Stimulated activated CD8-positive, alpha-beta memory T cell treated with anti-CD3 and anti-CD28 coated beads, Interleukin-4, amount 100 ng/mL, for 48 hours (primary cell): ENCODE results near the gene TPSG1.
A peak's percentile ranks its signal among the peaks of the same experiment; 100 is the strongest.
"Not testable (repeated sequence)": the region's sequence is repeated elsewhere in the genome, so short reads cannot be mapped to it uniquely, and the experiment has no call there.

Source experiments
- DNase-seq: peaks from one replicate; pipeline ENCODE4 v3.0.0-alpha.2; 2020

Gene TPSG1

DNA sequence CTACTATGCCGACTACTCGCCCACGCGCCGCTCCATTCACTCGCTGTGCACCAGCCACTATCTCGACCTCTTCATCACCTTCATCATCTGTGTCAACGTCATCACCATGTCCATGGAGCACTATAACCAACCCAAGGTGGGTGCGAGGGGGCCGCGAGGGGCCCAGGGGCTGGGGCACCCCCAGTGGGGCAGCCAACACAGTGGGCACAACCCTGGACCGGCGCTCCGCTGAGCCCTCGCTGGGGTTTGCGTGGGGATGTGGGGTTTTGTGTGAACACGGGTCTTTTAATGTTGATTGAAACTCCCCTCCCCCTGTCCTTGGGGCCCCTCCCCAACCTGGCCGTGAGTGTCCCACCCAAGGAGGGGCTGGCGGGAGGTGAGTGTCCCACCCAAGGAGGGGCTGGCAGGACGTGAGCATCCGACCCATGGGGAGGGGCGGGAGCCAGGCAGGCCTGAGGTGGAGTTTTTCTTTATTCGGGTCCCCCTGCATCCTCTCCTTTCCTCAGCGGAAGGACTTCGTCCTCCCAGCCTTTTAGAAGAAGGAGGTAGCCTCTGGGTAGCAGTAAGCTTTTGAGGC, 11.2 kb downstream of the TPSG1 start:
- DNase-seq: no peak

DNA sequence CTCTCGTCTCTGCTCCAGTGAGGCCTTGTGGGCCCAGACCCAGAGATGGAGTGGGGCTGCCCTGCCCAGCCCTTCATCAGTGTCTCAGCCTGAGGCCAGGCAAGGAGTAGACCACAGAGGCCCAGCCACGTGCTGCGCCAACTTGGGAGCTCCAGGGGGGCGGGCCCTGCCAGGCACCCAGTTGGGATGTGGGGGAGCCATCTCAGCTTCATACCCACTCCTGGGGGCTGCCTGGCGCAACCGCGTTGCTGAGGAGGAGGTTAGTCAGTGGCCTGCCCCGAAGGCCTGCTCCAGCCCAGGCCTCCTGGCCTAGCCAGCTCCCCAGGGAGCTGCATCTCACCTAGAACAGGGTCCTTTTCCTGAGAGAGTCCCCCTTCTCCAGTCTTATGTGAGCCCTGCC, 11.8 kb downstream of the TPSG1 start:
- DNase-seq: no peak

DNA sequence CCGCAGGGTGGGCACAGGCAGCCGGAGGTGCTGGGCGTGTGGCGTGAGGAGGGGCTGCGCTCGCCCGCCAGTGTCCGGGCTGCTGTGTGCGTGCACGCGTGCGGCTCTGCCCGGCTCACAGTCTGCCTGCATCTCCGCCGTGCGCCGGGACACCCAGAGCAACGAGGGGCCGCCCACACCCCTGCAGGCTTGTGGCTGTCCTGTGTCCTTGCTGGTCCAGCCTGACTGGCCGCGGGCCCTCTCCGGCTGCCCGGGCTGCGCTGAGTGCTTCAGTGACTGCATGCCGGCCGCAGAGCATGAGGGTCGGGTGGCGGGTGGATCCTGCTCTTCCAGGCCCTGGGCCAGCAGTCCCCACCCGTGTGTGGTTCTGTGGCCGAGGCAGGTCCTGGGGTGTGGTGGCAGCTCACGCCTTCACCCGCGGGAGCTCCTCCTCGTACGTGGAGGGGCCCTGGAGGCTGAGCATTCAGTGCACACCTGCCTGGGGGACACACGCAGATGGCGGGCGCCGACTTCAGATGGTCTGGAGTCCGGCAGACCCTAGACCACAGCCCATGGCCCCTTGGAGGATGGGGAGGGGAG, 12.4 kb downstream of the TPSG1 start:
- no peak for DNase-seq

DNA sequence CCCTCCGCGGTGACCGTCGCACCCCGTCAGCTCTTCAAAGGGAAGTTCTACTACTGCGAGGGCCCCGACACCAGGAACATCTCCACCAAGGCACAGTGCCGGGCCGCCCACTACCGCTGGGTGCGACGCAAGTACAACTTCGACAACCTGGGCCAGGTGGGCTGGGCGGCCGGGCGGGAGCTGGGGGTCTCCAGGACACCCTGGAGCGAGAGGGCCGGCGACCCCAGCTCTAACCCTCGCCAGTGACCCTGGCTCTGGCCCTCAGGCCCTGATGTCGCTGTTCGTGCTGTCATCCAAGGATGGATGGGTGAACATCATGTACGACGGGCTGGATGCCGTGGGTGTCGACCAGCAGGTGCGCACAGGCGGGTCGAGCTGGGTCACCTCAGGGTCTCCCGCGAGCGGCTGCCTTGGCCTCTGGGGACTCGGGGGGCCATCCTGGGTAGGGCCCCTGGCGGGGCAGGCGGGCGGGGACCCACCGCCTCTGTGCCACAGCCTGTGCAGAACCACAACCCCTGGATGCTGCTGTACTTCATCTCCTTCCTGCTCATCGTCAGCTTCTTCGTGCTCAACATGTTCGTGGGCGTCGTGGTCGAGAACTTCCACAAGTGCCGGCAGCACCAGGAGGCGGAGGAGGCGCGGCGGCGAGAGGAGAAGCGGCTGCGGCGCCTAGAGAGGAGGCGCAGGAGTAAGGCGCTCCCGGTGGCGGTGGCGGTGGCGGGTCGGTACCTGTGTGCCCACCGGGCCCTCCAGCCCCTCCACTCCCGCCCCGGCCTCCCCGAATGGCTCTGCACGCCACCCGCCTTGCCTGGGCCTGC, 13.4 kb downstream of the TPSG1 start:
- DNase-seq: no peak

DNA sequence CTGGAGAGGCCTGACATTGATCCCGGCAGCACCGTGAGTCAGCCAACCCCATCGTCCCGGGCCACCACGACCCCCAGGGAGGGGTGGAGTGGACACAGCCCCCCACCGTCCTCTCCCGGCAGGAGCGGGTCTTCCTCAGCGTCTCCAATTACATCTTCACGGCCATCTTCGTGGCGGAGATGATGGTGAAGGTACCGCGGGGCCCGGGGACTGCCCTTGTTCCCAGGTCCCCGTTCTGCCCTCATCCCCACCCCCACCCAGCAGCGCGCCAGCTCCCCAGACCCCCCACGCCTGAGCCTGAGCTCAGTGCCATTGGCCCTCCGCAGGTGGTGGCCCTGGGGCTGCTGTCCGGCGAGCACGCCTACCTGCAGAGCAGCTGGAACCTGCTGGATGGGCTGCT, 14.6 kb downstream of the TPSG1 start:
- DNase-seq: no peak

DNA sequence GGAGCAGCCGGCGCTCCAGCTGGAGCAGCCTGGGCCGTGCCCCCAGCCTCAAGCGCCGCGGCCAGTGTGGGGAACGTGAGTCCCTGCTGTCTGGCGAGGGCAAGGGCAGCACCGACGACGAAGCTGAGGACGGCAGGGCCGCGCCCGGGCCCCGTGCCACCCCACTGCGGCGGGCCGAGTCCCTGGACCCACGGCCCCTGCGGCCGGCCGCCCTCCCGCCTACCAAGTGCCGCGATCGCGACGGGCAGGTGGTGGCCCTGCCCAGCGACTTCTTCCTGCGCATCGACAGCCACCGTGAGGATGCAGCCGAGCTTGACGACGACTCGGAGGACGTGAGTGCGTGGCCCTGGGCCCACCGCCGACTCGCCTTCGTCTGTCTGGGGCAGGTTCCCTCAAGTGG, 16.0 kb downstream of the TPSG1 start:
- no peak for DNase-seq

DNA sequence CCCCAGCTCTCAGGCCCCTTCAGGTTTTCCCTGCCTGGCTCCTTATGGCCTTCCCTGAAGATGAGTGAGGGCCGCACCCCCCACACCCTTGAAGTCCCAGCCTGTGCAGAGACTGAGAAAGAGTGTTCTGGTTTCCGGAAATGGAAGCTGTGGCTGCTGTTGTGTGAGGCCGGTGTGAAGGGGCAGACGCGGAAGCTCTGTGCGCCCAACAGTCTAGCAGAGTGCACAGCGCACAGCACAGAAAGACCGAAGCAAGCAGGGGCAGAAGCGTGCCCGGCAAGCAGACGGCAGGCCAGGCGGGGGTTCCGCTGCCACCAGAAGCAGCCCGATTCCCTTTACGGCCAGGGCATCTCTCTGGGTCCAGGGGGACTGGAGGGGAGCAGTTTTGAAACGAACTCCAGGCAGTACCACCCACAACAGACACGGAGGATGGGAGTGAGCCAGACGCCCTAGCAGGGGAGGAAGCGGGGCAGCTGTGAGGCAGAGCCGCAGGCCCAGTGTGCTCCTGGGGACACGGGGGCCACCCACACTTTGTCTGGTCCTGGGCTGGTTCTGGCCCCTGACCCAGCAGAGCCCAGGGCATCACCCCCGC, 16.7 kb downstream of the TPSG1 start:
- DNase-seq: no peak

DNA sequence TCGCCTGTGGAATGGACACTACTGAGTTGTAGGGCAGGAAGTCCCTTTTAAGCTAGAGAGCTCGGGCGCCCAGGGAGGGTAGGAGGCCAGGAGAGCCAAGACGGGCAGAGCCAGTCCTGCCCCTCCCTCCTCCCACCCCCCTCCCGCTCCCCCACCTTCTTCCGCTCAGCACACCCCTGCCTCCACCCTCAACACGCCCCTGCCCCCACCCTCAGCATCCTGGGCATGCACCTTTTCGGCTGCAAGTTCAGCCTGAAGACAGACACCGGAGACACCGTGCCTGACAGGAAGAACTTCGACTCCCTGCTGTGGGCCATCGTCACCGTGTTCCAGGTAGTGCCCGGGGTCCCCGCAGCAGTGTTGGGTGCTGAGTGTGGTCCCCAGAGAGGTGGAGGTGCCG, 18.3 kb downstream of the TPSG1 start:
- DNase-seq: no peak

DNA sequence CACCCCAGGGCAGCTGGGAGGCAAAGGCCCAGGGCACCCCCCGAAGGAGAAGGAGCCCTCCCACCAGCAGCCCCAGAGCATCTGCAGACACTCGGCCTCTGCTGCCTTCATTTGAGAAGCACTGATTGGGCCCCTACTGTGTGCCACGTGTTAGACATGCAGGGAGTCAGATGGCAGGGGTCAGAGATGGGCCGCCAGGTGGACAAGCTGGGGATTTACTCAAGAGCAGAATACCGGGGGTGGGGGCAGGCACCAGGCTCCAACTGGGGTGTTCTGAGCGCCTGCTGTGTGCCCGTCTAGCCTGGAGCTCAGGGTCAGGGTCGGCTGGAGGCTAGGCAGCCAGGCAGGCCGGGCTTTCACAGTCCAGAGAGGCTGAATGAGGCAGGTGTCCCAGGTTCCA, 18.7 kb downstream of the TPSG1 start:
- DNase-seq: no peak

DNA sequence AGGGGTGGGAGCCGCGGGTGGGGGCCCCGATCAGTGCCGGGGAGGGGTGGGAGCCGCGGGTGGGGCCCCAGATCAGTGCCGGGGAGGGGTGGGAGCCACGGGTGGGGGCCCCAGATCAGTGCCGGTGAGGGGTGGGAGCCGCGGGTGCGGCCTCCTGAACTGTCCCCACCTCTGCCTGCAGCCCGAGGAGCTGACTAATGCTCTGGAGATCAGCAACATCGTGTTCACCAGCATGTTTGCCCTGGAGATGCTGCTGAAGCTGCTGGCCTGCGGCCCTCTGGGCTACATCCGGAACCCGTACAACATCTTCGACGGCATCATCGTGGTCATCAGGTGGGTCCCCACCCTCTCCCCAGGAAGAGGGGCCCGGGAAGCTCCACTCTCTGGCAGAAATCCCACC, 20.1 kb downstream of the TPSG1 start:
- DNase-seq: no peak

DNA sequence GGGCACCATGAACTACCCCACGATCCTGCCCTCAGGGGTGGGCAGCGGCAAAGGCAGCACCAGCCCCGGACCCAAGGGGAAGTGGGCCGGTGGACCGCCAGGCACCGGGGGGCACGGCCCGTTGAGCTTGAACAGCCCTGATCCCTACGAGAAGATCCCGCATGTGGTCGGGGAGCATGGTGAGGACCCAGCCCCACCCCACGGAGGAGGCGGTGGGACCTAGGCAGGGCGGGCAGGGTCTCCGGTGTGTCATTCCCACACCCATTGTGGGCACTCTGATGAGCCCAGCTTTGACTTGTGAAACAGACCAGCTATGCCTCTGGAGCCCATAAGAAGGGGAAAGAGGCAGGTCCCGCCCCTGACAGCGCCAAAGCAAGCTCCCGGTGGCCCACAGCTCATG, 22.8 kb downstream of the TPSG1 start:
- DNase-seq: no peak

DNA sequence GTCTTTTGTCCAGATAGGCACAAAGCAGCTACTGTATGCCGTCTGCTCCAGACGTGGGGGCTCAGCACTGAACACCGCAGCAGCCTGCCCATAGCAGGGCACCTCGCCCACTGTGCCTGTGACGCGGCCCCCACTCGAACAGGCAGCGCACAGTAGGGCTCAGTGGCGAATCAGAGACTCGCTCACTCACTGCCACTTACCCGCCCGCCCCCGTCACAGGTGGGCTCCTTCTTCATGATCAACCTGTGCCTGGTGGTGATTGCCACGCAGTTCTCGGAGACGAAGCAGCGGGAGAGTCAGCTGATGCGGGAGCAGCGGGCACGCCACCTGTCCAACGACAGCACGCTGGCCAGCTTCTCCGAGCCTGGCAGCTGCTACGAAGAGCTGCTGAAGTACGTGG, 23.6 kb downstream of the TPSG1 start:
- no peak for DNase-seq

DNA sequence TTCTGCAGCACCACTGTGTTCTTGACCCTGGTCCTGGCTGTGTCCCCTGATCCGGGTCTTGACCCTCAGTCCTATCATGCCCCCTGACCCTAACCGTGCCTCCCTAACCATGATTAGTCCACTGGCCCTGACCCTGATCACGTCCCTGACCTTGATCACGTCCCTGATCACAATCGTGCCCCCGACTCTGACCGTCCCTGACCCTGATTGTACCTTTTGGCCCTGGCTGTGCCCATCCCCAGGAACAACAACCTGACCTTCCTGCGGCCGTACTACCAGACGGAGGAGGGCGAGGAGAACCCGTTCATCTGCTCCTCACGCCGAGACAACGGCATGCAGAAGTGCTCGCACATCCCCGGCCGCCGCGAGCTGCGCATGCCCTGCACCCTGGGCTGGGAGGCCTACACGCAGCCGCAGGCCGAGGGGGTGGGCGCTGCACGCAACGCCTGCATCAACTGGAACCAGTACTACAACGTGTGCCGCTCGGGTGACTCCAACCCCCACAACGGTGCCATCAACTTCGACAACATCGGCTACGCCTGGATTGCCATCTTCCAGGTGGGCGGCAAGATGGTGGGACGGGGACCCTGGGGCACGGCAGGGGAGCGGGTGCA, 24.9 kb downstream of the TPSG1 start:
- DNase-seq: no peak

DNA sequence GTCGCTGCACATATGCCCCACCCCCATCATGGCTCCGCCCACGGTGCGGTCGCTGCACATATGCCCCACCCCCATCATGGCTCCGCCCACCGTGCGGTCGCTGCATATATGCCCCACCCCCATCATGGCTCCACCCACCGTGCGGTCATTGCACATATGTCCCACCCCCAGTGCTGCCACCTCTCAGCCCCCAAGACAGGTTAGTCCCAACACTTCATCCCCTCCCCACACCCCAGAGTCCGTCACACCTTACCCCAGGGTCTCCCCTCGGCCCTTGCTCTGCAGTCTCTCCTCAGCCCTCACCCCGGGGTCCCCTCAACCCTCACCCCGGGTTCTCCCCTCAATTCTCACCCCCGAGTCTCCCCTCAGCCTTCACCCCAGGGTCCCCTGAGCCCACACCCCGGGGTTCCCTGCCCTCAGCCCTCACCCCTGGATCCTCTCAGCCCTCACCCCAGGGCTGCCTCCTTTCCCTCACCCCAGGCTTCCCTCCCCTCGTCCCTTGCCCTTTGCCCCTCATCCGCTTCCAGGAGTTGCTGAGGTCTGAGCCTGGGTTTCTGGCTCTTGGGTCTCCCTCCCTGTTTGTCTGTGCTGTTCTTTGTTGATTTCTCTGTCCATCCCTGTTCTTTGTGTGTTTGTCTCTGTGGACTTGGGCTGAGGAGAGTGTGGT, 25.6 kb downstream of the TPSG1 start:
- DNase-seq: no peak

DNA sequence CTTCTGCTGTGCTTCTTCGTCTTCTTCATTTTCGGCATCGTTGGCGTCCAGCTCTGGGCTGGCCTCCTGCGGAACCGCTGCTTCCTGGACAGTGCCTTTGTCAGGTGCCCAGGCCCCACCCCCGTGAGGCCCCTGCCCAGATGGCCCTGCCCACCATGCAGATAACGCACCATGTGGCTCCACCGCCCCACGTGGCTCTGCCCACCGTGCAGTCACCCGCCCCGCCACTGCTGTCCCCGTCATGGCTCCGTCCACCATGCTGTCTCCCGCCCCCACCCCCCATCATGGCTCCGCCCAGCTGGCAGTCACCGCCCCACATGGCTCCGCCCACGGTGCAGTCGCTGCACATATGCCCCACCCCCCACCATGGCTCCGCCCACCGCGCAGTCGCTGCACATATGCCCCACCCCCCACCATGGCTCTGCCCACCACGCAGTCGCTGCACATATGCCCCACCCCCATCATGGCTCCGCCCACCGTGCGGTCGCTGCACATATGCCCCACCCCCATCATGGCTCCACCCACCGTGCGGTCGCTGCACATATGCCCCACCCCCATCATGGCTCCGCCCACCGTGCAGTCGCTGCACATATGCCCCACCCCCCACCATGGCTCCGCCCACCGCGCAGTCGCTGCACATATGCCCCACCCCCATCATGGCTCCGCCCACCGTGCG, 26.3 kb downstream of the TPSG1 start:
- DNase-seq: not testable (repeated sequence)

DNA sequence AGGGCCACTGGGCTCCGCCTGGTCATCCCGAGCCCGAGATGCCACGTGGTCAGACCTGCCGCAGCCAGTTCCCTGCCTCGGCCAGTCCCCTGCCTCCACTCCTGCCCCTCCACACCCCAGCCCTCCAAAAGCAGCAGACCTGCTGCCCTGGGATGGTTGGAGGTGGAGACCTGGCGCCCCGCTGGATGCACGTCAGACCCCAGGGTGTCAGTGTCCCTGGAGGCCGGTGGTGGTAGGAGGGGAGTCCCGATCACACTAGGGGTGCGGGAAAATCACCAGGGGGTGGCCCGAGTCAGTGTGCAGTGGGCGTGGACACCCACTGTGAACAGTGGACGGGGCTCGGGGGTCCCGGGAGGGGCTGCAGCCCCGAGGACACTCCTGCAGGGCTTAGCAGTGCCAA, 26.9 kb downstream of the TPSG1 start:
- DNase-seq: no peak

DNA sequence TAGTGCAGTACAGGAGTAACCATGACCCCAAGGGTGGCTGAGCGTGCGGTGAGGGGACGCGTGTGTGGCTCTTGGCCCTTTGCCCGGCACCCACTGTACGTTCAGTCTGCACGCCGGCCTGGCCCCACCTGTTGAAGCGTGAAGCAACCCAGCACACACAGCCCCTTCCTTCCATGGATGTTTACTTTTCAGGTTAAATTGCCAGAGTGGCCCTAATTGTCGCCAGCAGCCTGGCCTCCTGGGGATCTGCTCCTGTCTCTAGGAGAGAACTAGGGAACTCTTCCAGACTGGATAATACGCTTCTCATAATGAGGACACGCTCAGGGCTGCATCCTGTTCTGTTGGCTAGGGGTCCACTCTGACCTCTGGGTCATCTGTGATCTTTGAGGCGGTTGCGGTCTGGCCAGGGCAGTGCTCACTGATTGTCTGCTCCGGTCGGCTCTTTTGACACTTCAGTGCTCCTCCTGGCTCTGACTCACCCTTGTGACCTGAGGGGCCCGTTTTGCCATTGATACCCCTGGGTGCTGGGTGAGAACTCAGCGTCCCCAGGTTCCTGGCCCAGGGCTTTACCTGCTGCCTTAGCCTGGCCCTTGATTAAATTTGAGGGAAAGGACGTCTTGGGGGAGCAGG, 27.7 kb downstream of the TPSG1 start:
- no peak for DNase-seq

DNA sequence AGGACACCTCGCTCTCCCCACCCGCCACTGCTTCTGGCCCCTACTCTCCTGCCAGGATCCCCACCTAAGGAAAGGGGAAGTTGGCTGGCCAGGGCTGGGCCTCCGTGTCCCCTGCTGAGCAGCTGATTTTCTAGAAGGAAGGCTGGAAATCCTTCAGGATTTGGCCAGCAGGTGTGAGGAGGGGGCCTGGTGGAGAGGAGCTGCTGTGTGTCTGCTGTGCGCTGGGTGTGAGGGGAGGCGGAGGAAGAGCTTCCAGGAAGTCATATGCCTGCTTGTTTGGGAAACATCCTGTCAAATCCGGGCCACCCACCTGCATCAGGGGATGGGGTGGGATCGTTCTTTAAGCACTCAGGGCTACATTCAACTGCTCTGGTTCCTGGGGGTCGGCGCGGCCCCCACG, 28.6 kb downstream of the TPSG1 start:
- no peak for DNase-seq

DNA sequence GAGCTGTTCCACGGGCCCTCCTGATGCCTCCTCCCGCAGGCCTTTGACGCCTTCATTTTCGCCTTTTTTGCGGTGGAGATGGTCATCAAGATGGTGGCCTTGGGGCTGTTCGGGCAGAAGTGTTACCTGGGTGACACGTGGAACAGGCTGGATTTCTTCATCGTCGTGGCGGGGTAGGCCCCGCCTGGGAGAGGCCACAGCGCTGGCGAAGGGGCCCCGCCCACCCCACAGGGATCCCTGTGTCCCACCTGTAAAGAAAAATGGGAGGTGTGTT, 29.7 kb downstream of the TPSG1 start:
- DNase-seq: no peak

DNA sequence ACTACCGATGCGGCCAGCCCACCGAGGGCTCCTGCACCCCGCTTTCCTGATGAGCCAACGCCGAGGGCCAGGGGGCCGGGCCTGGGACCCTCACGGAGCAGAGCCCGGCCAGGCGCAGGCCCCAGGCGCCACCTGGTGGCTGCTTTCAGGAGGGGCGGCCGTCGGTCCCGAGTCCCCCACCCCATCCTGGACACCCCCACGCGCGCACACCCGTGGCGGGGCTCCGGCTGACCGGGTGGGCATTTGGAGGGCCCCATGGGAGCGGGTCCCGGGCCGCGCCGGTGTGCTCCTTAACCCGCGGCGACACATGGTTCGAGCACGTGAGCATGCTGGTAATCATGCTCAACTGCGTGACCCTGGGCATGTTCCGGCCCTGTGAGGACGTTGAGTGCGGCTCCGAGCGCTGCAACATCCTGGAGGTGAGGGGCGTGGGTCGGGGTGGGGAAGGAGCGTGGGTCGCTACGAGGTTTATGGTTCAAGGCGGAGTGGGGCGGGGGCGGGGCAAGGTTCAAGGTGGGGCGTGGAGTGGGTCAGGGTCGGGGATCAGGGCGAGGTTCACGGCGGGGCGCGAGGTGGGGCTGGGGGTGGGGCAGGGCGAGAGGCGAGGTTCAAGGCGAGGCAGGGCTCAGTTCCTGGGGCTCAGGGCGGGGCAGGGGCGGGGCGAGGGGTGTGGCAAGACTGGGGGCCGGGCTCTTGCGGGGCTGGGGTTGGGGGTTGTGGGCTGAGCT, 30.2 kb downstream of the TPSG1 start:
- DNase-seq: peak; percentile 46

DNA sequence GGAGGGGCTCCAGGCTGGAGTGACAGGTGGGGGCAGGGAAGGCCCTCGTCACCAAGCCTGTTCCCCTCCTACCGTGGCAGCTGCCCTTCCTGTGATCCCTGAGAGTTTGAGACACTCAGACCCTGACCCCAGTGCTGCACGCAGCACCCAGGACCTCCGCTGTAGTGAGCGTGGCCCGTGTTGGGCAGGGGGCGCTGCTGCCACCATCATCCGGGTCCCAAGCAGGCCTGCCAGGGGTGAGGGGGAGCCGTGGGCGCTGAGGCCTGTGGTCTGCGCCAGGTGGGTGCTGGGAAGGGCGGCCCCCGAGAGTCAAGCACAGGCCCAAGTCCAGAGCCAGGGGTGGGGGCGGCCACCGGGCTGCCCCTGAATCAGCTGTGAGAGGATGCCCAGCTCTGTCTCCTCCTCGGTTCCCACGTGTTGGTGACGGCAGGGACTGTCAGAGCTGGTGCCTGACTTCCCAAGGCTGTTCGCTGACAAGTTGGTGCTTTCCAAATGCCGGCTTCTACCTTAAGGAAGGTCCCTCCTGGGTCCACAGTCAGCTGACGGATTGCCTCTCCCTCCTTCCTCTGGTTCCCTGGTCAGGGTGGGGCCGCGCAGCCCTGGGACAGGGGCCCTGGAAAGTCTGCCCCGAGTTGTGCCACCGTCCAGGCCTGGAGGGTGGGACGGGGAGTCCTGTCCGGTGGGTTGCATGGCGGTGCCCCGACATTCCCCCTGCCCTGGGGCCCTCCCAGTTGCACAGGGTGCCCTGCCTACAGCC, 31.1 kb downstream of the TPSG1 start:
- DNase-seq: no peak
